Measurements from ENCODE around the gene PTPN1.

DNA sequence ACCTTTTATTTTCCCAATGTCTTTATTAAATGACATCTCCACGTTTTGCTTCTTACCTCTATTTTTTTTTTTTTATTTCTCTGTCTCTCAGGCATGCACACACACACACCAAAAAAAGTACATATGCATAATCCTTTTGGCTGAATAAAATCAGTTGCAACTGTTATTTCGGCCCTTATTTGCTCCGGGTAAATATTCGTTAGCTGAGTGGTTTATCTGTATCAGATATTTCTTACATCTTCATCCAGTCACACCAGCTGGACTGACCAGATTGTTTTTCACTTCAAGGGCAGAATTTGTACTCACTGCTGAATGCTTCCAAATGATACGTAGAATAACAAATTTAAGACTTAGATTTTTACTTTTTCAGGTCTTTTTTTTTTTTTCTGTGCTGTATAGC lies 45.5 kb downstream of the PTPN1 start:
- TF ChIP-seq, protein P1, sequence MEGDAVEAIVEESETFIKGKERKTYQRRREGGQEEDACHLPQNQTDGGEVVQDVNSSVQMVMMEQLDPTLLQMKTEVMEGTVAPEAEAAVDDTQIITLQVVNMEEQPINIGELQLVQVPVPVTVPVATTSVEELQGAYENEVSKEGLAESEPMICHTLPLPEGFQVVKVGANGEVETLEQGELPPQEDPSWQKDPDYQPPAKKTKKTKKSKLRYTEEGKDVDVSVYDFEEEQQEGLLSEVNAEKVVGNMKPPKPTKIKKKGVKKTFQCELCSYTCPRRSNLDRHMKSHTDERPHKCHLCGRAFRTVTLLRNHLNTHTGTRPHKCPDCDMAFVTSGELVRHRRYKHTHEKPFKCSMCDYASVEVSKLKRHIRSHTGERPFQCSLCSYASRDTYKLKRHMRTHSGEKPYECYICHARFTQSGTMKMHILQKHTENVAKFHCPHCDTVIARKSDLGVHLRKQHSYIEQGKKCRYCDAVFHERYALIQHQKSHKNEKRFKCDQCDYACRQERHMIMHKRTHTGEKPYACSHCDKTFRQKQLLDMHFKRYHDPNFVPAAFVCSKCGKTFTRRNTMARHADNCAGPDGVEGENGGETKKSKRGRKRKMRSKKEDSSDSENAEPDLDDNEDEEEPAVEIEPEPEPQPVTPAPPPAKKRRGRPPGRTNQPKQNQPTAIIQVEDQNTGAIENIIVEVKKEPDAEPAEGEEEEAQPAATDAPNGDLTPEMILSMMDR (IDR thresholded peaks at IDR 0.05; ENCODE audit: low read depth, low read length, poor library complexity, severe bottlenecking), result no peak
- TF ChIP-seq EZH2phosphoT487 (IDR thresholded peaks at IDR 0.05; ENCODE audit: borderline replicate concordance, low read length), result no peak

Data from DOHH2 (cell line).